CD4-positive, alpha-beta T cell treated with Interleukin-10 for 1 hour (primary cell): ENCODE measurements around the gene CCDC17.

Source experiments
- DNase-seq: peaks from one replicate; pipeline ENCODE4 v3.0.0-alpha.2; 2020

Gene CCDC17

GRCh38 chr1:45574105-45574626 is 49.7 kb downstream of the CCDC17 start:
- no peak for DNase-seq

DNA sequence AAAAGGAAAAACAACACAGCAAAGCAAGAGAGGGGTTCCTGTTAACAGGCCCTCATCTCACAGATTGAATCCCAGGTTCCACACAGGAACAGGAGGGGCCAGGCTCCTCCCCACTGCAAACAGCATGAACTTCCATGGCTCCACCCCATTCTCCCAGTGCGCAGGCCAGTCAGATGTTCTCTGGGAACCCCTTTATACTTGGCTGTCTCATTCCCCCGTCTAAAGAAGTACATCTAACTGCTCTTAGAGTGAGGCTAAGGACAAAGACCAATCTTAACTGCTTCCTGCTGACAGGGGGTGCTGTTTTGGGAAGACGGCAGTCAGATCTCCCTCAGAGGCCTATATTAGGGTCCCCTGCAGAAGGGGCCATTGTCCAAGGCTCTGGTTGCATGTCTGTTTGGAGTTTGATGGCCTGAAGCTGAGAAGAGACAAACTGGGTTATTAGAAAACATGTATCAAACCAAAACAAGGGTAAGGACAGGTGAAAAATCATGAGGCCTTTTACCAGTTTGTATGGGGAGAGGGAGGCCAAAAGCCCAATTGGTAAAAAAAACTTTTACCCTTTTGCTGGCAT is 50.5 kb downstream of the CCDC17 start:
- DNase-seq: no peak

DNA sequence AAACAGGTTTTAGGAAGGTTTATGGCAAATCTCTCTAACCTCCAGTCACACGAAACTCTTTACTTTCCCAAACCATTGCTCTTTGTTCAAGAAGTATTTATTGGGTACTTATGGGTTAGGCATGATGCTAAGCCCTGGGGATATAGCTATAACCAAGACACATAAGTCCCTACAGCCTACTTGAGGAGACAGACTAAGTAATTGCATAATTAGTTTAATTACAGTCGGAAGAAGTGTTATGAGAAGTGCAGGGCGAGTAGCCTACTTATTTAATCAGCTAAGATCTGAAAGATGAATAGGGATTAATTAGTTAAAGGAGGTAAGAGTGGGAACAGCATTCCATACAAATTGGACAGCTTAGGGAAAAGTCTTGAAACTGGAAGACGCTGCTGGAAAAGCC is 53.2 kb downstream of the CCDC17 start:
- DNase-seq: no peak
